22Rv1 (cell line): ENCODE measurements around the gene PADI2.

Experiments used
- CTCF ChIP-seq: fragments of 450-650 bp; IDR thresholded peaks from 2 replicates; pipeline ENCODE4 v1.5.1; 2017; ENCODE audit warnings: mild to moderate bottlenecking
- ZFX ChIP-seq: fragments of 450-650 bp; IDR thresholded peaks from 2 replicates; pipeline ENCODE4 v1.6.1; 2017; ENCODE audit warnings: antibody characterized with exemption, borderline replicate concordance

GRCh38 chr1:17125756-17126237 is 6.5 kb upstream of the PADI2 start:
- peak; percentile 94 for TF ChIP-seq CTCF
- no peak for TF ChIP-seq ZFX
